VCaP (cell line): ENCODE results near the gene GPR35.
"Not testable (repeated sequence)": the region's sequence is repeated elsewhere in the genome, so short reads cannot be mapped to it uniquely, and the experiment has no call there.

Experiments used
- H3K27ac ChIP-seq: fragments of 450-650 bp; 2 replicates; pipeline ENCODE4 v1.5.1; 2017
- TF ChIP-seq, protein P1 (sequence below): fragments of 450-650 bp; conservative IDR thresholded peaks from 2 replicates; pipeline ENCODE4 v1.5.1; 2017; ENCODE audit warnings: mild to moderate bottlenecking, moderate library complexity

The GPR35 gene

GRCh38 chr2:240648650-240649275, 23.5 kb downstream of the GPR35 start:
- TF ChIP-seq, protein P1, sequence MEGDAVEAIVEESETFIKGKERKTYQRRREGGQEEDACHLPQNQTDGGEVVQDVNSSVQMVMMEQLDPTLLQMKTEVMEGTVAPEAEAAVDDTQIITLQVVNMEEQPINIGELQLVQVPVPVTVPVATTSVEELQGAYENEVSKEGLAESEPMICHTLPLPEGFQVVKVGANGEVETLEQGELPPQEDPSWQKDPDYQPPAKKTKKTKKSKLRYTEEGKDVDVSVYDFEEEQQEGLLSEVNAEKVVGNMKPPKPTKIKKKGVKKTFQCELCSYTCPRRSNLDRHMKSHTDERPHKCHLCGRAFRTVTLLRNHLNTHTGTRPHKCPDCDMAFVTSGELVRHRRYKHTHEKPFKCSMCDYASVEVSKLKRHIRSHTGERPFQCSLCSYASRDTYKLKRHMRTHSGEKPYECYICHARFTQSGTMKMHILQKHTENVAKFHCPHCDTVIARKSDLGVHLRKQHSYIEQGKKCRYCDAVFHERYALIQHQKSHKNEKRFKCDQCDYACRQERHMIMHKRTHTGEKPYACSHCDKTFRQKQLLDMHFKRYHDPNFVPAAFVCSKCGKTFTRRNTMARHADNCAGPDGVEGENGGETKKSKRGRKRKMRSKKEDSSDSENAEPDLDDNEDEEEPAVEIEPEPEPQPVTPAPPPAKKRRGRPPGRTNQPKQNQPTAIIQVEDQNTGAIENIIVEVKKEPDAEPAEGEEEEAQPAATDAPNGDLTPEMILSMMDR = no peak
- no peak overlapping the region for H3K27ac ChIP-seq

DNA sequence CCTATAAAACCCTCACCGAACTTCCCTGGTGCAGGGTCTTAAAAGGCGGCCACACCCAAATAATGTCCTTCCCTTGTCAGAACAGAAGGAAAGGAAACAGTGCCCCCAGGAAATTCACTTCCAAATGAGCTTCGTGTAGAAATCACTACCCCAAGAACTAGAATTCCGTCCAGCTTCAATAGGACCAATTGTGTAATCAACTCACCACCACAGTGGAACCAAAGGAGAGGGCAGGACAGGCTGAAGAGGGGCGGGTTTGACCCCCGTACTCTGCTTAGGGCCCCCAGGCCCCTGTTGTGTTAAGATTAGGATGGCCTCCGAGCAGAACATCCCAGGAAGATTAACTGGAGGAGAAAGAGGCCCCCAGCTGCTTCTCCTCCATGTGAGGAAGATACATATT, 24.1 kb downstream of the GPR35 start:
- H3K27ac ChIP-seq = no peak overlapping the region
- TF ChIP-seq, protein P1 = no peak

GRCh38 chr2:240650254-240650965, 25.1 kb downstream of the GPR35 start:
- TF ChIP-seq, protein P1 = no peak
- H3K27ac ChIP-seq = no peak overlapping the region

DNA sequence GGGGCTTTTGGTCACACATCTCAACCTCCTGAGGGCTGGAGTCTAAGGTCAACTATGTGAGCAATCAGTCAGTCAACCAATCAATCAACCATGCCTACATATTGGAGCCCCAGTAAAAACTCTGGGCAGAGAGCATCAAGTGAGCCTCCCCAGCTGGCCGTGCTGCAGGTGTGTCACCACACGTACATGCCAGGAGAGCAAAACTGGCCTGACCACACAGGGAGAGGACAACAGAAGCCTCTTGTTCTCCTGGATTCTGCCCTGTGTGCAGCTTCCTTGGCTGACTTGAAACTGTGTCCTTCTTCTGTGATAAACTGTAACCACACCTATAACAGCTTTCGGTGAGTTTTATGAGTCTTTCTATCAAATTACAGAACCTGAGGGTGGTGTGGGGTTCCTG, 25.9 kb downstream of the GPR35 start:
- H3K27ac ChIP-seq = no peak overlapping the region
- TF ChIP-seq, protein P1 = no peak

DNA sequence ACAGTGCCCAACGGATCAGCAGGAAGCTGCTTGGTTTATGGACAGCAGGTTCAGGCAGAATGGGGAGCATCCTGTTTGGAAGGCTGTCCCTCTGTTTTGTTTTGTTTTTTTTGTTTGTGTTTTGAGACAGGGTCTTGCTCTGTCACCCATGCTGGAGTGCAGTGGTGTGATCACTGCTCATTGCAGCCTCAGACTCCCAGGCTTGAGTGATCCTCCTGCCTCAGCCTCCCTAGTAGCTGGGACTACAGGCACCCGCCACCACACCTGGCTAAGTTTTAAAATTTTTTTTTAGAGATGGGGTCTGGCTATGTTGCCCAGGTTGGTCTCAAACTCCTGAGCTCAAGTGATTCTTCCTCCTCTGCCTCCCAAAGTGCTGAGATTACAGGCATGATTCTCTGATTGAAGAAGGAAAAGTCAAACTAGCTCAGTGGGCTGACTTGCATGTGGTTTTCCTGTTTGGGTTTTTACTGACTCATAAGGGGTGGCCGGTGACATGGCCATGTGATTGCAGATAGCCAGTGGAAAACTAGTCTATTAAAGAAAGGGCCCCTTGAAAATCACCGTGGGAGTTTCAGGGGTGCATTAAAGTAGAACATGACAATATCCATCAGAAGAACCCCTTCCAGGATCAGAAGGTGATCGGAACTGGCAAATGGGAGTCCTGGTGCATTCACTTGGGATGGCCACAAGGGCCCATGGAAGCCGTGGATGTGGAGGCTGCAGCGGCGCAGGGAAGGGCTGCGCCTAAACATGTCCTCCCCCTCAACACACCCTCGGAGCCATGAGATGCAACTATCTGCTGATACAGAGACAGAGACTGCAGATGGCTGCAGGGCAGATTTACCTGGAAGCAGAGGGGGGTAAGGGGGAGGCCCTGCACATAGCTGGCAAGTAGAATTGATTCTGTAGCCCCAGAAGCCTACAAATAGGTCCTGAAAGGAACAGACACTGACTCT, 30.9 kb downstream of the GPR35 start:
- TF ChIP-seq, protein P1 = no peak

GRCh38 chr2:240659883-240660282, 34.6 kb downstream of the GPR35 start:
- not testable (repeated sequence) for H3K27ac ChIP-seq

More for the DNA sequence above, 30.9 kb downstream of the GPR35 start:
- H3K27ac ChIP-seq = no peak overlapping the region

DNA sequence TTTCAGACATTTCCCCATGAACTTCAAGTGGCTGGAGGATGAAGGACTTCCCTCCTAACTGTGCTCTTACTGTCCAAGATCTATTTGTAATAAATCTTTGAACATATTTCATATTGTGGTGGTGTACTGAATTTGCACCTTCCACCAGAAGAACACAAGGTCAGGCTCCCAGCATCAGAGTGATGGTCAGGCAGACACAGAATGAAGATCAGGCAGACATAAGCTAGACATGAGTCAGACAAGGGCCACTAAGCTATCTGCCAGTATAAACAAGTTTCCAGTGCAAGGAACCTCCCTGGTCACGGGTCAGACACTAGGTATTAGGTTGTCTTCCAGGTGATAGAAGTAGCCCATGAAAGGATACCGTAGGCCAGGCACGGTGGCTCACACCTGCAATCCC, 37.4 kb downstream of the GPR35 start:
- no peak overlapping the region for H3K27ac ChIP-seq
- TF ChIP-seq, protein P1 = no peak
